Measurements from ENCODE around the gene PTBP1.

DNA sequence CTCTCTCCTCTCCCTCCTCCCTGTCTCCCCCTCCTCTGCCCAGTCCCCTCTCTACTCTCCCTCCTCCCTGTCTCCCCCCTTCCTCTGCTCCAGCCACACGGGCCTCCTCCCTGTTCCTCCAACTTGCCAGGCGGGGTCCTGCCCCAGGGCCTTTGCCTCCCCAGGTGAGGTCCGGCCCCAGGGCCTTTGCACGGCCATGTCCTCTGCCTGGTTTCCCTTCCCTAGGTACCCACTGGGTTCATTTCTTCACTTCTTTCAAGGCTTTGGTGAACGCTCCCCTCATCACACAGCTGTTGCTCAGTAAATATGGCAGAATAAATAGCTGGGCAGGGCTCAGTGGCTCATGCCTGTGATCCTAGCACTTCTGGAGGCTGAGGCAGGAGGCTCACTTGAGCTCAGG, 25.2 kb upstream of the PTBP1 start:
- TF ChIP-seq CTCF (IDR thresholded peaks at IDR 0.05; ENCODE audit: low read depth, low read length): no peak
- no peak for TF ChIP-seq MYC (IDR thresholded peaks at IDR 0.05; ENCODE audit: low read depth, low read length)
